22Rv1 (cell line): ENCODE results near the gene FEM1C.

ENCODE experiments used
- H3K27ac ChIP-seq: fragments of 450-650 bp; 2 replicates; pipeline ENCODE4 v1.5.1; 2017
- CTCF ChIP-seq: fragments of 450-650 bp; IDR thresholded peaks from 2 replicates; pipeline ENCODE4 v1.5.1; 2017; ENCODE audit warnings: mild to moderate bottlenecking
- ZFX ChIP-seq: fragments of 450-650 bp; IDR thresholded peaks from 2 replicates; pipeline ENCODE4 v1.6.1; 2017; ENCODE audit warnings: antibody characterized with exemption, borderline replicate concordance

The FEM1C gene

GRCh38 chr5:115535479-115536035 is 9.0 kb downstream of the FEM1C start:
- TF ChIP-seq CTCF (no peak), ZFX (no peak)
- H3K27ac ChIP-seq = no peak overlapping the region

- no peak overlapping the region for H3K27ac ChIP-seq
- TF ChIP-seq CTCF (no peak), ZFX (no peak)
Measured at GRCh38 chr5:115532517-115532916, 12.1 kb downstream of the FEM1C start.

GRCh38 chr5:115531787-115532367 is 12.7 kb downstream of the FEM1C start:
- TF ChIP-seq CTCF = no peak
- no peak for TF ChIP-seq ZFX
- peak overlapping the region; percentile 4; the same call in 1 of the 2 replicates for H3K27ac ChIP-seq

- TF ChIP-seq CTCF = no peak
- no peak for TF ChIP-seq ZFX
- peak overlapping the region; percentile 4; the same call in 1 of the 2 replicates for H3K27ac ChIP-seq
Measured at GRCh38 chr5:115531380-115531779, 13.2 kb downstream of the FEM1C start.

- TF ChIP-seq CTCF (no peak), ZFX (no peak)
- H3K27ac ChIP-seq = no peak overlapping the region
Measured at GRCh38 chr5:115530426-115530825, 14.1 kb downstream of the FEM1C start.

GRCh38 chr5:115526604-115527003 is 18.0 kb downstream of the FEM1C start:
- H3K27ac ChIP-seq = no peak overlapping the region
- TF ChIP-seq CTCF = no peak
- TF ChIP-seq ZFX = no peak

- H3K27ac ChIP-seq = no peak overlapping the region
- no peak for TF ChIP-seq CTCF
Measured at GRCh38 chr5:115524199-115524847, 20.3 kb downstream of the FEM1C start.
